ENCODE data around the gene PQBP1. TPM values are rescaled to one million over a fixed set of nuclear protein-coding genes. Genes with fewer than 3 reads are reported as not detected.

Gene PQBP1
- total RNA-seq, 4 donors from 2014 or later = 46.4 to 90.7 (median 70.3) TPM

DNA sequence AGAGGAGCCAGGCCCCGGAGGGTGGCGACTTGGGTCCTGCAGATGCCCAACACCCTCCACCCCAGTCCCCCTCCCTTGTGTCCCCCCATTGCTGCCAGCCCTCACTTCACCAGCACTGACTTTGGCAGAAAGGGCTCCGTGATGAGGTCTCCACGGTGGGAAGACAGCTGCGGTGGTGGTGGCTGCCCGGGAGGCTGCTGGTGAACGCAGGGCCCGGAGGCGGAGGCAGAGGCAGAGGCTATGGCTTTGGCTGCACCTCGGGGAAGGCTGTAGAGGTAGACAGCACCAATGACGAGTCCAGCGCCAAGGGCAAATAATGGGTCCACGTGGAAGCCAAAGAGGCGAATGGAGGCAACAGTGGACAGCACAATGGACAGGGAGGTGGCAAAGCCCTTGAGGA is 6.9 kb downstream of the PQBP1 start:
- DNase-seq = no peak
- Histone ChIP-seq H3K27me3 (no peaks in the 10 kb centered on the region), H3K9me3 (no peaks in the 10 kb centered on the region), H3K27ac (no peak overlapping the region), H3K4me1 (no peaks in the 10 kb centered on the region), H3K4me3 (no peak overlapping the region), H3K36me3 (no peaks in the 10 kb centered on the region)
- no peak for TF ChIP-seq POLR2A (IDR thresholded peaks at IDR 0.05)
- TF ChIP-seq, protein P1, sequence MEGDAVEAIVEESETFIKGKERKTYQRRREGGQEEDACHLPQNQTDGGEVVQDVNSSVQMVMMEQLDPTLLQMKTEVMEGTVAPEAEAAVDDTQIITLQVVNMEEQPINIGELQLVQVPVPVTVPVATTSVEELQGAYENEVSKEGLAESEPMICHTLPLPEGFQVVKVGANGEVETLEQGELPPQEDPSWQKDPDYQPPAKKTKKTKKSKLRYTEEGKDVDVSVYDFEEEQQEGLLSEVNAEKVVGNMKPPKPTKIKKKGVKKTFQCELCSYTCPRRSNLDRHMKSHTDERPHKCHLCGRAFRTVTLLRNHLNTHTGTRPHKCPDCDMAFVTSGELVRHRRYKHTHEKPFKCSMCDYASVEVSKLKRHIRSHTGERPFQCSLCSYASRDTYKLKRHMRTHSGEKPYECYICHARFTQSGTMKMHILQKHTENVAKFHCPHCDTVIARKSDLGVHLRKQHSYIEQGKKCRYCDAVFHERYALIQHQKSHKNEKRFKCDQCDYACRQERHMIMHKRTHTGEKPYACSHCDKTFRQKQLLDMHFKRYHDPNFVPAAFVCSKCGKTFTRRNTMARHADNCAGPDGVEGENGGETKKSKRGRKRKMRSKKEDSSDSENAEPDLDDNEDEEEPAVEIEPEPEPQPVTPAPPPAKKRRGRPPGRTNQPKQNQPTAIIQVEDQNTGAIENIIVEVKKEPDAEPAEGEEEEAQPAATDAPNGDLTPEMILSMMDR (IDR thresholded peaks at IDR 0.05) = no peak
- intact Hi-C loops (cut with DNase I; ENCODE audit: low total_unique reads) = no loop called here

DNA sequence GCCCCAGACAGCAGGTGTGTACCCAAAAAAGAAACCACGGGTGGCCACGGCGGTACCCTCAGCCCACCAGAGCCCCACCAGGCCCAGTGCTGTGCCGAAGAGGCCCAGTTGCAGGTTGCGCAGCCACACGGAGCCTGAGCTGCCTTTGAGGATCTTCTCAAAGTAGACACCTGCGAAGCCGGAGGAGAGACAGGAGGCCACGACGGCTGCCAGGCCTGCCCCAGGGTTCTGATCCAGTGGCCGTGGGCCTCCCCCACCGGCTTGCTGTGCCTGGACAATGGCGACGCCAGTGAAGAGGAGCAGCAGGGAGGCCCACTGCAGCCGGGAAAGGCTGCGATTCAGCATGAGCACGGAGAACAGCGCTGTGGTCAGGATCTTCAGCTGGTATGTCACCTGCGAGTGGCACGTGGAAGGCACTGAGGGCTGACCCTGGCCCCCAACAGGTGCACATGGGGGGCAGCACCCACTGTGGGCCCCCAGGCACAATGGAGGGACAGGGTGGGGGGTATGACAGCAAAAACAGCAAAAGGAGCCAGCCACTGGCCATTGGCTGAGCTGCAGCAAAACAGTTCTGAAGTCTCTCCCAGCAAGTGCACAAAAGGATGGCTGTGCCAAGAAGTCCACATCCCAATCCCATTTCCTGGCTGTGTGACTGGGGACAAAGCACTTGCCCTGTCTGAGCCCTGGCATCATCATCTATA is 7.5 kb downstream of the PQBP1 start:
- no peaks in the 10 kb centered on the region for H3K36me3 ChIP-seq
- no peaks in the 10 kb centered on the region for H3K9me3 ChIP-seq
- H3K27ac ChIP-seq = no peak overlapping the region
- H3K4me3 ChIP-seq = no peak overlapping the region
- no peaks in the 10 kb centered on the region for H3K4me1 ChIP-seq
- intact Hi-C loops (cut with DNase I; ENCODE audit: low total_unique reads) = no loop called here
- no peak for DNase-seq
- TF ChIP-seq, protein P1 (IDR thresholded peaks at IDR 0.05) = no peak
- no peak for TF ChIP-seq POLR2A (IDR thresholded peaks at IDR 0.05)
- H3K27me3 ChIP-seq = no peaks in the 10 kb centered on the region

DNA sequence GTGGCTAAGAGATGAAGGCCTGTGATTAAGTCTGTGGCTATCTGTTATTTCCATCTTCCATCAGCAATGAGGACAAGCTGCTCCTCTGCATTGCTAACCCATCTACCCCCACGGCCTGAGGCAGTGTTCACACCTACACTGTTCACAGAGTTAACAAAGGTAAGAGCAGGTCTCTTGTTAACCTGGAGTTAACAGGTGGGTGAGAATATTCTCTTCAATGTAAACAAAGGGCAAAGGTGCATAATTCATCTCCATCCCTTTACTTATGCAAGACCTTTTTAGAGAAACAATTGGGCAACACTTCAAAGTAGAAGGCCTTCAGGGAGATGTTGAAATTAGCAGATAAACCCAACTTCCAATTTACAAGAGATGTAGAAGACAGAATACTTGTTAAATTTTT is 10.9 kb downstream of the PQBP1 start:
- no peak for DNase-seq
- intact Hi-C loops (cut with DNase I; ENCODE audit: low total_unique reads) = no loop called here
- TF ChIP-seq, protein P1 (IDR thresholded peaks at IDR 0.05) = no peak
- no peak for TF ChIP-seq POLR2A (IDR thresholded peaks at IDR 0.05)

DNA sequence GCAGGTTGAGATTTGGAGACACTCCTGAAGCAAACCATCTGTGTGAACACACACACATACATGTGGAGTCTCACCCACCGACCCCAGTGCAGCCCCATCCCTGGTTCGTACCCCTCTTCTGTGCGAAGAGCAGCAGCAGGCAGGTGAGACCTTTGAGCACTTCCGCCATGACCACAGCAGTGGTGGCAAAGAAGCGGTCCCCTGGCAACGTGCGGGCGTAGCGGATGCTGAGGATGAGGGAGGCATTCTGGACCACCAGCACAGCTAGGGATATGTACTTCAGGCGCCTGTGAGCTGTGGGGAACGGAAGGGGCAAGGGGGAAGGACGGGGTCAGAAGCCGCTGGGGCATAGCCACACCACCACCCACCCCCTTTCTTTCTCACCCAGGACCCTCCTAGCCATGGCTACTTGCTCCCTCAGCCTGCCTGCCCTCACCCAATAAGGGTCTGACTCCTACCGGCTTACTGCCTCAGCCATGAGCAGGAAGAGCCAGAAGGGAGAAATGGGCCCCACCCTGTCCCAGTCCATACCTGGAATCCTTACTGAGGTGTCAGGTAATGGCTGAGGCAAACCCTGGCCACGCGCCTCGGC is 12.1 kb downstream of the PQBP1 start:
- Histone ChIP-seq H3K27ac (no peak overlapping the region), H3K4me3 (no peak overlapping the region), H3K4me1 (no peaks in the 10 kb centered on the region), H3K9me3 (no peaks in the 10 kb centered on the region), H3K36me3 (no peaks in the 10 kb centered on the region), H3K27me3 (no peaks in the 10 kb centered on the region)
- TF ChIP-seq, protein P1 (IDR thresholded peaks at IDR 0.05) = no peak
- TF ChIP-seq POLR2A (IDR thresholded peaks at IDR 0.05) = no peak
- intact Hi-C loops (cut with DNase I; ENCODE audit: low total_unique reads) = no loop called here
- no peak for DNase-seq

More for the DNA sequence above, 10.9 kb downstream of the PQBP1 start:
- Histone ChIP-seq H3K36me3 (no peaks in the 10 kb centered on the region), H3K9me3 (no peaks in the 10 kb centered on the region), H3K27ac (no peak overlapping the region), H3K27me3 (no peaks in the 10 kb centered on the region), H3K4me1 (no peaks in the 10 kb centered on the region), H3K4me3 (no peak overlapping the region)

DNA sequence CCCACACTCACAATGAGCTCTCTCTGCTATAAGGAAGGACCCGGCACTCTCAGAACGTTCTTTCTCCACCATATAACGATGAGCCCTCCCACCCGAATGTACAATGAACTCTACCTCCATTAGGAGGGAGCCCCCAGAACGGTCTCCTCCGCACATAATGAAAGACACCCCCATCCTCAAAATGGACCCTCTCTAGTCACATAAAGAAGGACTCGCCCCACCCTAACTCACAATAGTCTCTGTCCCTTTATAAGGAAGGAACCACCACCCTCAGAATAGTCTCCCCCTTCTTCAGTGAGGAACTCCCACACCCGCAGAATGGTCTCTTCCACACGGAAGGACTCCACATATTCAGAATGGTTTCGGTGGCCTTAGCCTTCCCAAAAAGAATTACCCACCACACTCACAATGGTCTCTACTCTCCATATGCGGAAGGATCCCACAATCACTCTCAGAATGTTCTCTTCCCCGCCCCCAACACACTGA is 13.2 kb downstream of the PQBP1 start:
- no peaks in the 10 kb centered on the region for H3K27me3 ChIP-seq
- intact Hi-C loops (cut with DNase I; ENCODE audit: low total_unique reads) = no loop called here
- H3K4me1 ChIP-seq = no peaks in the 10 kb centered on the region
- no peaks in the 10 kb centered on the region for H3K36me3 ChIP-seq
- H3K4me3 ChIP-seq = peak overlapping the region; percentile 44 to 58
- no peak for DNase-seq
- no peaks in the 10 kb centered on the region for H3K9me3 ChIP-seq
- H3K27ac ChIP-seq = peak overlapping the region; percentile 51 to 66
- TF ChIP-seq, protein P1 (IDR thresholded peaks at IDR 0.05) = no peak

Measured in uterus (tissue), 4 donors.